HG03025 (cell line): ENCODE results near the gene C2orf68.
"Not testable (repeated sequence)": the region's sequence is repeated elsewhere in the genome, so short reads cannot be mapped to it uniquely, and the experiment has no call there.

ENCODE experiments used
- ATAC-seq: cut with Tn5 transposase; IDR thresholded peaks from one replicate; pipeline ENCODE4 v1.9.1; 2021; ENCODE audit warnings: mild to moderate bottlenecking, moderate library complexity; ENCODE audit not compliant: unreplicated experiment, low FRiP score

The C2orf68 gene

DNA sequence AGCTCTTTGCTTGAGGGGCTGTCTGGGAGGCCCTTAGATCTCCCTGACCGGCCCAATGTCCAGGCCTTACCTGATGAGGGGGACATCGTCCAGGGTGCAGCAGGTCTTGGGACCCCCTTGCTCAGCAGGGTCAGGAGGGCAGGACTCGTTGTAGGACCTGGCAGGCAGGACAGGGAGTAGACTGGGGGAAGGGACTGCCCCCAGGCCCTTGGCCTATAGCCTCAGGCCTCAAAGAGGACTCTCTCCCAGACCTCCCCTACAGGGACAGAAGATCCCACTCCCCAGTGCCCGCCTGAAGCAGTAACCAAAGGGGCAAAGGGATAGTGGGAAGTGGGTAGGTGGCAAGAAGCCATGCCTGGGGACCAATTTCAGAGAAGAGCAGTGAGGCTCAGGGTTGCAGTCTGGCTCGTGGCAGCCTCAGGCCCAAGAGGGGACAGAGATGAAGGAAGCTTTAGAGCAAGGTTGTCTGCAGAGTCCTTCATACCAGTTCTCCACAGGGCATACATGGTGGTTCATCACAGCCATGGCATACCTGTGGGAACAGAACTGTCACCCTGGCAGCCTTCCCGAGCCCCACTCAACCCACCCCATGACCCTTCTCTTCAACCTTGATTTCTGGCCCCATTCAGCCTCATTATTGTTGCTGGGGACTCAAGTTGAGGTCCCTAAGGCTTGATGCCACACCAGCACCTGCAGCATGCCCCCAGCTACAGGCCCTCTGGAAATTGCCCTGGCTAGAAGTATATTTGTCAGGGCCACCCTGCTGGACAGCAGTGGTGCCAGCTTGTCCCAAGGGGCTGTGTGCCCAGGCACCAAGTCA lies 10.7 kb downstream of the C2orf68 start:
- no peak for ATAC-seq

DNA sequence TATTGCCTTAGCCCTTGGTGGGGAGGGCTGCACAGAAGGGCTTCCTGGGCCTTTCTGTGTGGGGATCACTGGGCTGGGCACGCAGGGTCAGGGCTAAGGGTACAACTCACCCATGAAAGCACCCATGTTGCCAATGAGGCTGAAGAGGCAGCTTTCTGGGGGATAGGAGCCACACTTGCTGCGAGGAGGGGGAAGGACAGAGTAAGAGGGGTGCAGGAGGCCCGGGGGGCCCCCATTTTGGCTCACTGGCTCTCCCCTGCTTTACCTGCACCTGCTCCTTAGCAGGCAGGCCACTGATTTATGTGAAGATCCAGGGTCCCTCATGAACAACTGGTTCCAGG lies 11.7 kb downstream of the C2orf68 start:
- no peak for ATAC-seq

DNA sequence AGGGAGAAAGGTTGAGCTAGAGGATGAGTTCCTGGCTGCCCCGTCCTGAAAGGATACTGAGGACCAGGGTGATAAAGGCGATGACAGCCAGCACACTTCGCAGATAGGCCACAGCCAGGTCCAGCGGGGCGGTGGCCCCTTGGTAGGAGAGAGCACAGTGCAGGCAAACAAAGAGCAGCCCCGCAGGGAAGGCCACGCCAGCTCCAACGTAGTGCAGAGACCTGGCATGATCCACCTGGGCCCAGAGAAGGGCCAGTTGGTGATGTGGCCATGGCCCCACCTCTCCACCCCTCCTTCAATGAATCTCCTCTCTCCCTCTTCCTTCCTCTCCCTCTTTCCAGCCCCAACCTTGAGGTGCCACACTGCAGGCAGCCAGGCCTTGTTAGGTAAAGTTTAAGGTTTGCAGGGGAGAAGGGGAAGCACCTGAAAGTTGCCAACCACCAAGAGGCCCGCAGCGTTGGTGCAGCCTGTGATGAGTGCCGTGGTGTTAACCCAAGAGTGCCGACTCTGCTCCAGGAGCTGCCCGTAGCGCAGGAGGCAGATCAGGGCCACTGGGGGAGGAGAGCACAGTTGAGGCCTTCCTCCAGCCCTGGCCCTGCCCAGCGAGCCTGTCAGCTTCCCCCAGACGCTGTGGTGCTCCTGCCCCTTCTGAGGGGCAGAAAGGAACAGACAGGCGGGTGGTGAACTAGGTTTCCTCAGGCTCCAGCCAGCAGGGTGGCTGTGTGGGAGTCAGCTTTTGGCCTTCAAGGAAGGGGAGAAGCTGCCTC lies 12.2 kb downstream of the C2orf68 start:
- no peak for ATAC-seq

- ATAC-seq = no peak
These were observed 13.1 kb downstream of the C2orf68 start for GRCh38 chr2:85598594-85599340.

DNA sequence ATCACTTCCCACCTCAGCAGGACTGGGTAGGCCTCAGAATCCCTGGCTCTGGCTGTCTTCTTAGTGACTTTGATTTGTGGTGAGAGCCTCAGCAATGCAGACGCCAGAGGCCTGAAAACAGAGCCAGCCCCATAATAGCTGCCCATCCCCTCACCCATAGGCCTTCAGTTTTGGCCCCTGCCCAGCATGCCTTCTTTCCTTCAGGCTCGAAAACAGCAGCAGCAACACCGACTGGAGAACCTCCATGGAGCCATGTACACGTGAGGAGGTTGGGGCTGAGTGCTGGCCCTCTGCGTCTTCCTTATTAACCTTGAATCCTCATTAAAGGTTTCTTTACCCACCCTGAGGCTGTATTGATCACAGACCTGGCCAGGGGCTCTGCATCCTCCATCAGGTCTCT lies 14.6 kb downstream of the C2orf68 start:
- no peak for ATAC-seq

DNA sequence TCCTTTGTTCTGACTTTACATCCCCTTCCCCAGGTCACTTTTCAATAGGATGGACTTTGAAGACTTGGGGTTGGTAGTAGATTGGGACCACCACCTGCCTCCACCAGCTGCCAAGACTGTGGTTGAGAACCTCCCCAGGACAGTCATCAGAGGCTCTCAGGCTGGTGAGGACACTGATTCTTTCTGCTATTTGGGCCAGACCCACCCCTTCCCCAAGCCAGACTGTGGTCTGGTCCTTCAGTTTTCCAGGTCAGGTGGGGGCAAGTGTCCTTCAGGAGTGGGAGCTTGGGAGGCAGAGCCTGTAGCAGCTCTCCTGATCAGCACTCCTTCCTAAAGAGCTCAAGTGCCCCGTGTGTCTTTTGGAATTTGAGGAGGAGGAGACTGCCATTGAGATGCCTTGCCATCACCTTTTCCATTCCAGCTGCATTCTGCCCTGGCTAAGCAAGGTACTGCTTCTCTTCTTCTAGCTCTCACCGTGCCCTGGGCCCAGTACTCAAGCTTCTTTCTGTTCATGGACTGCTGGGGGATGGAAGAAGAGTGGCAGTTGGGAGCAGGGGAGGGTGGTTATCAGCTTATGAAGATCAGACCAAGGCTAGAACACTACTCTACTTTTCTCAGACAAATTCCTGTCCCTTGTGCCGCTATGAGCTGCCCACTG lies 15.3 kb downstream of the C2orf68 start:
- no peak for ATAC-seq

DNA sequence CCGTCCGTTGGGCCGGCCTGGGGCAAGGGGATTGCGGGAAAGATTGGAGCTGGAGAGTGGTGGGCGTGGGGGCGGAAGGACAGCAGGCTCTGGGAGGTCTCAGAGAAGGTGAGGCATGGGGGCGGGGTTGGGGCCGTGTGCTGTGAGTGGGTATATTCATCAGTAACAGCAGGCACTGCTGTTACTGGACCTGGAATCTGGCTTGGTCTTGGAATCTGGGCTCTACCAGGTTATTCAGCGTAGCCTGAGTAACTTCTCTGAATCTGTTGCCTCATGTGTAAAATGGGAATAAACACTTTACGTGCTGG lies 15.9 kb downstream of the C2orf68 start:
- no peak for ATAC-seq

DNA sequence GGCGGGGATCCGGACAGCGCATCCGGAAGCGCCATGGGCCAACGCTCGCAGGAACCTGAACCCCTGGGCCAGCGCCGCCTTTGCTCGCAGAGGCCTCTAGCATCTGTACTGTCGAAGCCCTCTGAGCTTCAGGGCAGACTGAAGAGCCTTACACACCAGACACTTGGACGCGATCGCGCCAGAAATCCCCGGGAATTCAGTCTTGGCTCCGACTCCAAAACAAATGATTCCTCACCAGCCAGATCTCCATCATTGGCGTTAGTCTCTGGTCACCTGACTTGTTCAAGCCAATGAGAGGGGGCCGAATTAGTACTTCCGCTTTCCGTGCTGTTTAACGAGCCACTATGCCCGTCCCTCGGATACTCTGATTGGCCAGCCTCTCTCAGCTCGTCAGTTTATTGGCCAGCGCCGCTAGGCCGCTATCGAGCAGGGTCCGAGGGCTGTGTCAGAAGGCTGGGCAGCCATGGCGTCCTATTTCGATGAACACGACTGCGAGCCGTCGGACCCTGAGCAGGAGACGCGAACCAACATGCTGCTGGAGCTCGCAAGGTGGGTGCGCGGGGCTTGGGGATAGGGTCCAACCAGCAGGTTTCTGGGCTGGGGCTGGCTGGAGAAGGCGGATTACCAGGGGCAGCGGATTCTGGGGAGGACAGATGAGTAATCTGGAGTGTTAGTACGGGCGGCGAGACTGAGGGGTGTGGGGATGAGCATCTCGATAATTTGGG lies 16.4 kb downstream of the C2orf68 start, which contains the start of gene RNF181:
Gene RNF181 (plus strand): TSS at position 445 of the 725 bp plus-strand sequence. CDS start 19 bp downstream, at position 464.
- ATAC-seq = peak; percentile 97

DNA sequence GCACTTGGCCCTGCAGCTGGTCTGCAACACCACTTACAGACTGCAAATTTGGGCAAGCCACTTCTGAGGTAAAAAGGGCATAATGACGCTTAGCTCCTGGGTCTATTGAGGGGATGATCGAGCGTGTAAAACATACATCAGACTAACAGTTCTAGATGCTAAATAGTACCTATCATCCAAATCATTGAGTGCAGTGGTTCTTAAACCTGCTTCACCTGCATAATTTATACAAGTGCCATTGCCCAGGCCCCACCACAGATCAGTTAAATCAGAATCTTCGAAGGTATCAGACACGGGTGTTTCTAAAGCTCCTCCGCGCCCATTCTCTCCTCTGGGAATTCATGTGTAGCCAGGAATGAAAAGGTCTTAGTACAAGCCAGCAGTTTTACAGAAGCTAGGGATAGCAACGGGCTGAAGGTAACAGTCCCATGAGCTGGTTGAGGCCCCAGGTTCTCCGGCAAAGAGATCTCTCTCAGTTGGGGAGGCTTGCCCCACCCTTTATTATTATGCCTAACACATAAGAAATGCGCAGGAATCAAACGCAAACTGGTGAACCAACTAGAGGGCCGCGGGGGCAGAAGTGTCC lies 17.1 kb downstream of the C2orf68 start:
- ATAC-seq = no peak

DNA sequence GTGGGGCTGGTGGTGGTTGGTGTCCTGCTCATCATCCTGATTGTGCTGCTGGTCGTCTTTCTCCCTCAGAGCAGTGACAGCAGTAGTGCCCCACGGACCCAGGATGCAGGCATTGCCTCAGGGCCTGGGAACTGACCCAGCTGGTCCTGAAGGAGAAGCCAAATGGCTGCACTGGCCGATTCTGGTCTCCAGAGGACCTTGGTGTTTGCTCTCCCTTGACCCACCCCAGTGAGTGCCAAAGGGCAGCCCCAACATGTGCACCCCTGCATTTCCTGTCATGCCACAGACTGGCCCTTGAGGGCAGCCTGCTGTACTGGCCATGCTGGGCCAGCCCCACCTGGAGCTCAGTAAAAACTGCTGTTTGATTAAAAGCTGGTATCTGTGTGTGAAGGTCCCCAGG lies 18.8 kb downstream of the C2orf68 start:
- ATAC-seq = no peak

GRCh38 chr2:85592299-85592698 lies 19.6 kb downstream of the C2orf68 start:
- not testable (repeated sequence) for ATAC-seq

- no peak for ATAC-seq
These were observed 20.3 kb downstream of the C2orf68 start for GRCh38 chr2:85591563-85591962.

DNA sequence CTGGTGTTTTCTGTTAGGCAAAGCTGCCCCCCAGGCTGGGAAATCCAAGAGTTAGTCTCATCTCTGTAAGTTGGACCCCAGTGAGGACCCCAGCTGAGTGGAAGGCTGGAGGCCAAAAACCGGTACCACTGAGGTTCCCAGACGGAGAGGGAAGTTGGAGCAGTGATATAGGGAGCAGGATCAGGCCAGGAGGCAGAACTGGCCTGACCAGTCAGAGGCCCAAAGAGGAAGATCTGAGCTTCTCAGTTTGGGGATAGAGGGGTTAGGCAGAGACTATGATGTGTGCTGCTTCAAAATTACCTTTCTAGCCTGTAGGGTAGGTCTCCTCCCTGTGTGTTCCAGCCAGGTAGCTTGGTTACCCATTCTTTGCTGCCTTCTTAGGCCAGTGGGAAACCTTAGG lies 20.9 kb downstream of the C2orf68 start:
- no peak for ATAC-seq

DNA sequence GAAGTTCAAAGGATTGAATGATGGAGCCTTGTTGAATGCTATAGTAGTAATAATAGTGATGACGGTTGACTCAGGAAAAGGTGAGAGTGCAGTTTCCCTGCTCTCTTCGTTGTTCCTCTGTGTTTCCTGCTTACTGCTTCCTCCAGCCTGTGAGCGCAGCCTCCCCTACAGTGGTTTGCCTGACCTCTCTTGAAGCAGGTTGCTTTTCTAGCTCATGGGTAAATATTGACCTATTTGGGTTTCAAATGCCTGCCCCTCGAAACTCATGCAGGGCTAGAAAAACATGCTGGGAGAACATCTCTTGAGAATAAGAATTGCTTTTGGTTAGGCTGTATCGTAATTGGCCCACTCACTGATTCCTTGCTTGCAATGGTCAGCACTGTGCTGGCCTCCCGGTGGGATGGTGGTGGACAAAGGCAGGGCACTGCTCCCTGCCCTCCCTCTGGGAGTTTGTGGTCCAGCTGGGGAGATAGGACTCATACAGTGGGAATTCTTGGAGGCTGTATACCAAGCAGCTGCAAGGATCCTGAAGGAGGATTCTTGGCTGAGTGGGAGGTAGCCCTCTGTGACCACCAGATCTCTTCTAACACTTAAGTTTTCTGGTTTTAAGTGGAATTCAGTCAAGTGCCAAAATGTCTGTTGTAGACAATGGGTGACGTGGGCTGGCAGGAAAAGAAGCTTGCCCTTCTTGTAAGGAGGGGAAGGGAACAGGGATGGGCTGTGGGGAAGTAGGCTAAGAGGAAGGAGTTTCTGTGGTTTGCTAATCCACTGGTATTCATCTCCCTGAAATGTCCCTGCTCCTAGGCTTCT lies 21.7 kb downstream of the C2orf68 start:
- no peak for ATAC-seq

- ATAC-seq = no peak
These were observed 22.7 kb downstream of the C2orf68 start for GRCh38 chr2:85589181-85589580.

- ATAC-seq = no peak
These were observed 23.2 kb downstream of the C2orf68 start for GRCh38 chr2:85588645-85589044.

DNA sequence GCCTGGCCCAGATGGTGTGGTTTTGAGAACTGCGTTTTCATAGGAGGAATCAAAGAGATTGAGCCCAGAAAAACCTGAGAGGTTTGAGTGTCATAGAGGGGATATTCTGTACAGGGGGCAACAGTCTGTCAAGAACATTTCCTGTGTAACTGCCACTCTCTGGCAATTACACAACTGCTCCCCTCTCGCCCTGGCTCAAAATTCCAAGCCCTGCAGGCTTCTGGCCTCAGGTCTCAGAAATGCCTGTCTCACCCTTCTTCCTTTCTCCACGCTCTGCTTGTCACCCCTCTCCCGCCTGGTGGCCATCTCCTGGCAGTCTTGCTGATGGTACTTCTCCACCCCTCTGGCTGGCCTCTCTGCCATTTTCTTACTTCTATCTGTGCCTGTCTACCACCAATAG lies 23.6 kb downstream of the C2orf68 start:
- no peak for ATAC-seq

- no peak for ATAC-seq
These were observed 26.1 kb downstream of the C2orf68 start for GRCh38 chr2:85585781-85586105.
